GM19397 (cell line): Measurements from ENCODE around the gene KDM2B.
"Not testable (repeated sequence)": the region's sequence is repeated elsewhere in the genome, so short reads cannot be mapped to it uniquely, and the experiment has no call there.

ENCODE experiments used
- ATAC-seq: cut with Tn5 transposase; IDR thresholded peaks from one replicate; pipeline ENCODE4 v1.9.1; 2021; ENCODE audit warnings: mild to moderate bottlenecking, moderate library complexity; ENCODE audit not compliant: unreplicated experiment

Gene KDM2B

DNA sequence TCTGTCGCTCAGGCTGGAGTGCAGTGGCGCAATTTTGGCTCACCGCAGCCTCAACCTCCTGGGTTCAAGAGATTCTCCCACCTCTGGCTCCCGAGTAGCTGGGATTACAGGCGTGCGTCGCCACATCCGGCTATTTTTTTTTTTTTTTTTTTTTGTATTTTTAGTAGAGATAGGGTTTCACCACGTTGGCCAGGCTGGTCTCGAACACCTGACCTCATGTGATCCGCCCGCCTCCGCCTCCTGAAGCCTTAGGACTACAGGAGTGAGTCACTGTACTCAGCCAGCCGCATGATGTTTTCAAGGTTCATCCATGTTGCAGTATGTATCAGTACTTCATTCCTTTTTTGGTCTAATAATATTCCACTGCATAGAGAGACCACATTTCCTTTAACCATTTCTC, 183.3 kb downstream of the KDM2B start:
- ATAC-seq, result no peak

DNA sequence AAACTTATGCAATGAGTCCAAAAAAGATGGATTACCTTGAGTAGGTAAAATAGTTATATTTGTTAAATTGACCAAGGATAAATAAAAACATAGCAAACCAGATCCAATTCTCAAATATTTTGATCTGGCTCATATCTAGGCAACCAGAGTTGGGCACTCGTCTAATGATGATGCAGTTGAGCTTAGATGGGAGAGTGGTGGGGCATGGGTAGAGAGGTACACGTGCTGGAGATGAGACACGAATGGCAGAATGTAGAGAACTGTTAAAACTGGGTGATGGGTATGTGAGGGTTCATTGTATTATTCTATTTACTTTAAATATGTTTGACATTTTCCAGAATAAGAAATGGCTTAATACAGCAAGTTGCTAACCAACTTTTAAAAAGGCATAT, 188.5 kb downstream of the KDM2B start:
- ATAC-seq, result no peak

DNA sequence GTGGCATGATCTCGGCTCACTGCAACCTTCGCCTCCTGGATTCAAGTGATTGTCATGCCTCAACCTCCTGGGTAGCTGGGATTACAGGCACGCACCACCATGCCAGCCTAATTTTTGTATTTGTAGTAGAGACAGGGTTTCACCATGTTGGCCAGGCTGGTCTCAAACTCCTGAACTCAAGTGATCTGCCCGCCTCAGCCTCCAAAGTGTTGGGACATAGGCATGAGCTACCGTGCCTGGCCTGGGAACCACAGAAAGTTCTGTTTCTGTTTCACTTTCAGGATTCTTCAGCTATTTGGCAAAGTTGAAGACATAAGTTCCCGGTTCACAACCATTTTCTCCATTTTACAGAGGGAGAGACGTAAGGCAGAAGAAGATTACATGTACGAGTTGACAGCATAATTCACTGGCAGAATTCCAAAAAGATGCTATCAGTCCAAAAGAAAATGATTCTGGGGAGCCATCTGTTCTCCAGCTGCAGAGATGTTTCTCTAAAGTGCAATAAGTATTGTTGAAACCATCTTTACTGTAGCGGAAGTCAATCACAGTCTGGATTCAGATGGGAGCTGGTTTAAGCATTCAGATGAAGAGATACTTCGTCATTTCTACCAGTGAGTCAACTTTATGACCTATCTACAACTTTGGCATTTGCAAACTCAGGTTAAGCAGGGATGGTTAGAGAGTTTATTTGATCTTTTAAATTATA, 189.1 kb downstream of the KDM2B start:
- ATAC-seq, result no peak

DNA sequence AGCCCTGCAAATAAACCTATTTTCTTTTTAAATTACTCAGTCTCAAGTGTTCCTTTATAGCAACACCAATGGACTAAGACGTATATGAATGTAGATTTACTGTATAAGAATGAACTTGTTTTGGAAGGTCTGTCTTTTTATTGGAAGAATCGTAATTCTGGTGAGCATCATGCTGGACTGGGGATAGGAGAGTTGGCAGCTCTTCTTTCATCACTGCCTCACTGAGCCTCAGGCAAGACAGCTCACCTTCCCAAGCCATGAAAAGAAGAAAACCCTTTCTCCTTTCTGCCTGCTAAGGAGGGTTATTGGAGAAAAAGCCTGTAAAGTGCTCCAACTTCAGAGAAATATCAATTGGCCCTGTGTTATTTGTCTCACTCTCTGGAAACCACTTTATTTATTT, 190.0 kb downstream of the KDM2B start:
- ATAC-seq, result no peak

DNA sequence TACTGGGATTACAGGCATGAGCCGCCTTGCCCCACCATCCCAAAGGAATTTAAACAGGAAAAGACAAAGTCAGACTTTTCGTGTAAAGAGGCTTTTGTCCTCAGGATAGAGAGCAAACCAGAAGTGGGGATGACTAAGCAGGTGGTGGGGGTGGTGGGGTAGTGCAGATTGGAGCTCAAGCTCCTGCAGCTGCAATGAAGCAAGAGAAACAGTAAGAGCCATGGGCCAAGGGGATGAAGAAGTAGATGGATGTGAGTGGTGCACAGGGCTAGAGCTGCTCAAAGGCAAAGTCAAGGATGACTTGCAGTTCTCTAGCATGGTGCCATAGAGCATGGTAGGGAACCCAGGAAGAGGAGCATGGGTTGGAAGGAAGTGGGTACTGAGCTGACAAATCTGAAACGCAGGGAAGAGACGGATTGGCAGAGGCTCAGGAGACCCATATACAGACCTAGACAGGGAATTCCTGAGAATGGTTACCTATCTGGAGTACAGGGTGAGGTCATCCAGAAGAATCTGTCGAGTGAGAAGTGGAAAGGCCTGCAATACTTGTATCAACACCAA, 192.3 kb downstream of the KDM2B start:
- no peak for ATAC-seq

DNA sequence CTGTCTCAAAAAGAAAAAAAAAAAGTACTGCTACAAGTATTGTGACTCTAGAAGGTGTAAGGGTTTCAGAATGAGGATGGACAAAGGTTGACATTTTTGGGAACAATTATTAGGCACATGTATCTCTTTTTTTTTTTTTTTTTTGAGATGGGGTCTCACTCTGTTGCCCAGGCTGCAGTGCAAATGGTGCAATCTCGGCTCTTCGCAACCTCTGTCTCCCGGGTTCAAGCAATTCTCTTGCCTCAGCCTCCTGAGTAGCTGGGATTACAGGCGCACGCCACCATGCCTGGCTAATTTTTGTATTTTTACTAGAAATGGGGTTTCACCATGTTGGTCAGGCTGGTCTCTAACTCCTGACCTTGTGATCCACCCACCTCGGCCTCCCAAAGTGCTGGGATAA, 195.9 kb downstream of the KDM2B start:
- not testable (repeated sequence) for ATAC-seq

DNA sequence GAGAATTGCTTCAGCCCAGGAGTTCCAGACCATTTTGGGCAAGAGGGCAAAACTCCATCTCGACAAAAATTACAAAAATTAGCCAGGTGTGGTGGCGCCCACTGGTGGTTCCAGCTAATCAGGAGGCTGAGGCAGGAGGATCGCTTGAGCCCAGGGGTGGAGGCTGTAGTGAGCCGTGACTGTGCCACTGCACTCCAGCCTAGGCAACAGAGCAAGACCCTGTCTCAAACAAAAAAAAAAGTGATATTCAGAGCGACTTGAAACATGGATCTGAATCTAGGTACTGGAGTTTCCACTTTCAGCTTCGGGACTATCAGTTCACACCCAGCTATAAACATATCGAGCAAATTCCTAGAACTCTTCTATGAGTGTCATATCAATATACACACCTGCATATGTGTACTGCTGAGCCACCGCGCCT, 197.2 kb downstream of the KDM2B start:
- no peak for ATAC-seq

DNA sequence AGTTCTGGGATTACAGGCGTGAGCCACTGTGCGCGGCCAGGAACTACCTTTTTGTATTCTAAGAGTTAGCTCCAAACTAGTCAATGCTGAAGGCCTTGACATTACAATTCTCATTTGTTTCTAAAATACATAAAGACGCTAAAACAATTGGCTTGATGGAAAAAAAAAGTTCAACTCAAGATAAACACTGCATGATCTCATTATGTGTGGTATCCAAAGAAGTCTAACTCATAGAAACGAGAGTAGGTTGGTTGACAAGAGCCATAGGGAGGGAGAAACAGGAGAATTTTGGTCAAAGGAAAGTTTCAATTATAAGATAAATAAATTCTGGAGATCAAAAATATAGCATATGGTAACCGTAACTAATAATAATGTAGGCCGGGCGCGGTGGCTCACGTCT, 200.9 kb downstream of the KDM2B start:
- no peak for ATAC-seq
